ENCODE data around the gene TJP1.
"Not testable (repeated sequence)": the region's sequence is repeated elsewhere in the genome, so short reads cannot be mapped to it uniquely, and the experiment has no call there.

Gene TJP1

DNA sequence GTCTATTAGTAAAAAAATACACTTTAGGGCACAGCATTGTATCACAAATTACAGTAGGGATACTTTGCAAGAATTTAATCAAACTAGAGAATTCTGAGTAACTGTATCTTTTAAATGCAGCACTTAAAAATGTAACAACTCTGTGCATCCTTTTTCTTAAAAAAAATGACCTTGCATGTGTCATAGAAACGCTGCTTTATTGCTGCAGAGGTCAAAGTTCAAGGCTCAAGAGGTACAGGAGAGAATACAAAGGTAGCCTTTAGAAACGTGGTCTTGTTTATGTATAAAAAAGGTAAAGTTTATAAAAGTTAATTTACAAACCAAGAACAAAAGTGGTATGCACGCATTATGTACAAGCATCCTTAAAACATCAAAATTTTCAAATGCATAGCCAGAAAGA, 122.0 kb downstream of the TJP1 start:
- no peak for DNase-seq (ENCODE audit: low spot score)

DNA sequence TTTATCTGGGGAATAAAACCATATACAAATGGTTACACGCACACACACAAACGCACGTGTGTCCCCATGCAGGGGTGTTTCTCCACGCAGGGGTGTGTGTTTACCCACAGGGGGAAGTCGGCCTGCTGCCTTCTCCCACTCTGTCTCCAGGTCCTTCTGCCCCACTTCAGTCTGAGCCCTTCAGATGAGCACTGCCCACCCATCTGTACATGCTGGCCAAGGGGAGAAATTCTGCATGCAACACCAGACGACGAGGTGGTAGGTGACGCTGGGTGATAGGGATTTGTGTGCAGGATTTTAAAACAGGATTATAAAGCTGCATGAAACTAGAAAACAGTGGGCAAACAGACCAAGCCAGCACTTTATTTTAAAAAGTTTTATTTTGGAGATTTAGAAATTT, 122.5 kb downstream of the TJP1 start:
- no peak for DNase-seq (ENCODE audit: low spot score)

DNA sequence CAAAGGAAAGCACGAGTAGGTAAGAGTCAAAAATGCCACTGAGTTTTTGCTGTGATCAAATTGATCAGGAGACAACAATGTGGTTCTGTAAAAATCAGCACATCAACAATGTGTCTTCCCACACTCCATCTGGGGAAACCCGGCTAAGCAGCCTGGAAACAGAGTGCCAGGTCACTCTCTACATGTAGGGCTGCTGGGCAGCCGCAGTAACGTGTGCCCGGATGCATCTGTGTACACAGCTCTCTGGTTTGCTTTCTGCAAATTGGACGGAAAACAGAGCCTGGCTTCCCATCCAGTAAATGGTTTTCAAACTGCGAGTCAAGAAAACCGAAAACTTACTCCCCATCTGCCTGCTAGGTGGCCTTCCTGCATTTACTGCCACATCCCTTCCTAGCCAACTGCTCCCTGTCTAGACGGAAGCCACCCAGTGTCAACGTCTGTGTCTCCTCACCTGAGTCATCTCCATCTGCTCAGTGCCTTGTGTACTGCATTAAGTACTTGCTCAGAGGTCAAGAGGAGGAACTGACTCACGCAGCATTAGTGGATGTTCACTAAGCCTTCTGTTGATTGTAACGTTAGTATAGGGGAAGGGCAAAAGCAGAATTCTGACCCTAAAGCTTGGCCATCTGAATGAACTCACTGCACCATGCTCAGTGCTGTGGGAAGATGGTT, 124.1 kb downstream of the TJP1 start:
- no peak for DNase-seq (ENCODE audit: low spot score)

DNA sequence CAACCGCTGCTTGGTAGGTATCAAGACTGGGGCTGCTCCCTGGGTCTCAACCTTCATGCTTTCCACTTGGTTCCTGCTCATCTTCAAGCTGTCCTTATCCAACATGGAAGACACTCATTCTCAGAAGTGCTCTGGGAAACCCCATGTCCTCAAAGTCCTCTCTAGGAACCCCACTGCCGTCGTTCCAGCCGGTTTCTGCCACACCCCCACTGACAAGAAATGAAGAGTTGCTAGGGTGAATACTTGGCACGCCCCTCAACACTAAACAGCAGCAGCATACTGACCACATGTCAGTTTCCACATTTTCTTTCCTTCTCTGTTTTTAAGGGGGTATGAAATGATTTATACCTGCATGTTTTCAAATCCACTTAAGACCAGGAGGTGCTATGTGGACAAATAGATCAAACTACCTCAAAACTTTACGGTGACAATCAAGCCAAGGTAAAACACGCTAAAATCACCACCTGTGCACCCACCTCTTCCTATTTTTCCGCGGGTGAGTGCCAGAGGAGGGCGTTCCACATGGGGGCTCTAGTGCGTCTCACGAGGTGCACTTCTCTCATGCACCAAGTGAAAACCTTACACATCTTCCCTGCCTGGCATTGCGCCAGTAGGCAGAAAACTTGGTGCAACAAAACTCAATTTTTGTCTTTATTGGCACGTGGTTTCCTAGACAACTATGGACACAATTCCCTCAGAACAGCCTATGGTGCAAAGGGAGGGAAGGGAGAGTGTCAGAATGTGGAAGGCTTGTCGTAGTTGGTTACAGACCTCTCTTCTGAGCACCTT, 125.1 kb downstream of the TJP1 start:
- DNase-seq (ENCODE audit: low spot score) = no peak

DNA sequence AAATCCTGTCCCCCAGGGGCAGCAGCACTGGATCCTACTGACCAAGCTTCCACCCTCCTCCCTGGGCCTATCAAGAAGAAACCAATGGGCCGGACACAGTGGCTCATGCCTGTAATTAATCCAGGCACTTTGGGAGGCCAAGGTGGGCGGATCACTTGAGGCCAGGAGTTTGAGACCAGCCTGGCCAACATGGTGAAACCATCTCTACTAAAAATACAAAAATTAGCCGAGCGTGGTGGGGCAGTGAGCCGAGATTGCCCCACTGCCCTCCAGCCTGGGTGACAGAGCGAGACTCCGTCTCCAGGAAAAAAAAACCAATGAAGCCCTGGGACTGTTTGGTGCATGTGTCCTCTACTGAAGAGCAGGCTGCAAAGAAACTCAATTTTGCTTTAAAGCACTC, 125.8 kb downstream of the TJP1 start:
- DNase-seq (ENCODE audit: low spot score) = not testable (repeated sequence)

DNA sequence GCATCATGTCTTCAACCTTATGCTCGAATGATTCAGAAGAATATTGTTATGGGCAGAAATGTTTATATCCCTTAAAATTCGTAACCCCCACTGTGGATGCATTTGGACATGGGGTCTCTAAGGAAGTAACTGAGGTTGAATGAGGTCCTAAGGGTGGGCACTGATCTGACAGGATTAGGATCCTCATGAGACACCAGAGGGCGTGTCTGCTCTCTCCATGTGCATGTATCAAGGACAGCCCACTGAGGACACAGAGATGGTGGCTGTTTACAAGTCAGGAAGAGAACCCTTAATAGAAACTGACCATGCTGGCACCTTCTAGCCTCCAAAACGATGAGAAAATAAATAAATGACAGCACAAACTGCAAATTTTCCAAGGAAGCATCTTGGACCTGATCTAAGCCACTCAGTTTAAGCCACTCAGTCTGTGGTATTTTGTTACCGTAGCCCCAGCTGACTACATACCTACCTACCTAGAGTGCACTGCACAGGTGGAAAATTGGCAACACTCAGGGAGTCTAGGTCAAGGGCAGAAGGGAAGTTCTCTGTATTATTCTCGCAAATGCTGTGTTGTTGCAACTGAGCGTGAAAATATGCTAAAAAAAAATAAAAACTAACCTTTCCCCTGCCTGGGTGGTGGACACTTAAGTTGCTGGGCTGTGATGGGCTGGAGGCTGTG, 126.6 kb downstream of the TJP1 start:
- DNase-seq (ENCODE audit: low spot score) = no peak

DNA sequence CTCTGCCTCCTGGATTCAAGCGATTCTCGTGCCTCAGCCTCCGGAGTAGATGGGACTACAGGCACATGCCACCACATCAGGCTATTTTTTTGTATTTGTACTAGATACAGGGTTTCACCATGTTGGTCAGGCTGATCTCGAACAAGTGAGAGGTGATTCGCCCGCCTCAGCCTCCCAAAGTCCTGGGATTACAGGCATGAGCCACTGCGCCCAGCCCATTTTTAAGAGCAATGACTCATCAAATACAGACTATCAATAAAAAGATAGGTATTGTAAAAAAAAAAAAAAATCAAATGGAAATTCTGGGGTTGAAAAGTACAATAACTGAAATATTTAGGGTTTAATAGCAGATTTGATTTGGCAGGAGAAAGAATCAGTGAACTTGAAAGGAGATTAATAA, 129.0 kb downstream of the TJP1 start:
- no peak for DNase-seq (ENCODE audit: low spot score)

DNA sequence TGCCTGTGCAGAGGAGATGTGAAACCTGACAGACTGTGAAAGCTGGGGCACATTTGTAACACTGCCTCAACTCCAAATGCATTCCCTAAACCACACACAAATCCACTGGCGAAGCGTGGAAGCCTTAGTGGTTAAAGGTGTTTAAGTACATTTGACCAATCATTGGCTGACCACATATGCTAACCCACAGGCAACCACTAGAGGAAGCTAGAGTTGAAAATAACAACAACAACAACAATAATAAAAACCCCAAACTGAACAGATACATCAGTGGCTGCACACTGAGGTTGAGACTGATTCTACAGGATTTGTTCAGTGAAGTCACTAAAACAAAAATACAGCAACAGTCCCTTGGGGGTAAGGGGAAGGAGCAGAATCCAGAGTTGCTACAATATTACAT, 129.7 kb downstream of the TJP1 start:
- DNase-seq (ENCODE audit: low spot score) = no peak

DNA sequence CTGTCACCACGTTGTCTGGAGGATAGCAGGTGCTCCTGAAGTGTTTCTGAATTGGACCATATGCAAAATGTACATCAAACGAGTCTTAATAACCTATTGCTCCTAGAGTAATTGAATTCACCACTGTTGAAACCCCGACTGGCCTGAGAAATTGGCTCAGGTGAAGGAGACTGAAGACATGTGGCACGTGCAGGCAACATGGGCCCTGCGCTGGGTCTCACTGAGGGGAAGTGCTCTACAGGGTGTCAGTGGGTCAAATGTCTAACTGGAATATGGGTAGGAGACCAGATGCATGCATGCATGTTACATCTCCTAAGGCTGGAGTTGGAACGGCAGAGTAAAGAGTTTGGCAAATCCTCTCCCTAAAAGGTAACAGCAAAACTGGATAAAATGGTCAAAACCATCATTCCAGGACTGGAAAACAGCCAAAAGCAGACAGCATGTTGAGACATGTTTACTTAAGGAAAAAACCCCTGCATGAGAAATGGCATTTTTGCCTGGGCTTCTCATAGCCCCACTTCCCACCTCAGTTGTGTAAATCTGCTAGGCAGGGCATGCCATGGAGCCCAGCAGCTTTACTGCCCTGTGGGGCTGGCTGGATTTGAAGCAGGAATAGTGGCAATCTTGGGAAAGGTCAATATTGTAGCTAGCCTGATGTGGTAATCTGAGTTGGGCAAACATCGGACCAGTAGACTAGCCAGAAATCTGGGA, 131.3 kb downstream of the TJP1 start:
- no peak for DNase-seq (ENCODE audit: low spot score)

DNA sequence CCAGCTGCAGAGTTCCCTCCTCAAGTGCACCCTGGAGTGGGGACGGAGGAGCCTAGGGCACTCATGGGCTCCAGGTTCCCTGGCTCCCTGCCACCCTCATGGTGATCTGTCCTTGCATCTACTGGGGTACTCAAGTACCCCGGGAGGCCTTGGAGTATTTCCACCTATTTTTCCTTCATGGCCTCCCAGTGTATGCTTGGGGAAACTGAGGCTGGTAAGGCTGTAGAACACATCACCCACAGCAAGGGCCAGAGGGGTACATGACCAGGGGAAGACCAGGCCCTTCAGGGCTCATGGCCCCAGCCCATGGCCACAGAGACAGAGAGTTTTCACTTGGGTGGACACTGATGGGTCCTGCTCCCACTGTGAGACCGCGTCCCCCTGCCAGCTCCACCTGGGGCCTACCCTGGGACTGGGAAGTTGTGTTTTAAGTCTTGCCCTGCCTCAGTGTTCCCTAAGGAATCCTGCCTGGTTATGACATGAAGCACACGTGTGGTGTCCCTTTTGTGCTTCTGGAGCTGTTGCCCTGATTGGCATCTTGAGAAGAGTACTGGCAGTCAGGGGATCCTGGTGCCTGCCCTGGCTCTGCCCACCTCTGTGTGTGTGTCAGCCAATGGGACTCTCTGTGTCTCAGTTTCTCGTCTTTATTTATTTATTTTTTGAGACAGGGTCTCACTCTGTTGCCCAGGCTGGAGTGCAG, 132.8 kb downstream of the TJP1 start:
- DNase-seq (ENCODE audit: low spot score) = no peak

DNA sequence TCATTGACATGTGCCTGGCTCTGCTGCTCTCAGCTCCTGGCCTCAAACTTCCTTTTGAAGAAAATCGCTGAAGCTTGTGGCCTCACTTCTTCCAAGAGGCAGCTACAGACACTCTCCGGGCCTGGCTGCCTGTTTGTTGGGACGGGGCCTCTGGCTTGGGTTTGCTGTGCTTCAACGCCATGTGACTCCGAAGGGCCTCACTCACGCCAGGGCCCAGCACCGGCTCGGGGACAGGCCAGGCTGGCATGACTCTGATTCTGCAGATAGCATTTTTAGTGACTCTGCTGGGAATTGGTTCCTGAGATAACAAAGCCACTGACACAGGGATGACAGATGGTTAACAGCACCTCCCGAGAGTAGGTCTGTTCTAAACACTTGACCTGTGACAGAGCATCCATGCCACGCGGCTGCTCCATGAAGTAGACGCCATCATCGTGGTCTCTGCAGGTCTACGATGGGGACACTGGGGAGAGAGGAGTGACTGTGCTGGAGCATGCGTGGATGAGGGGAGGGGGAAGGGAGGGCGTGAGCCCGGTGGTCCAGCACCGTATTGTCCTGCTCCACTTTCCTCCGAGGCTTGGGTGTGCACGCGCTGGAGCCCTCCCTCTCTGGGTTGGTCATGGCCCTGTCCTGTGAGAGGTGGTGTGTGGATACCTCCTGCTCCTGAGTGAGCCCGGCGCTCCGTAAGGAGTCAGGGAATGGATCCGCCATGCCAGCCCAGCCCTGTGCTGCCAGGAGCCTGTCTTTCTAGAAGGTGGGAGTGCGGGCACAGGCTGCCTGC, 133.6 kb downstream of the TJP1 start:
- no peak for DNase-seq (ENCODE audit: low spot score)

DNA sequence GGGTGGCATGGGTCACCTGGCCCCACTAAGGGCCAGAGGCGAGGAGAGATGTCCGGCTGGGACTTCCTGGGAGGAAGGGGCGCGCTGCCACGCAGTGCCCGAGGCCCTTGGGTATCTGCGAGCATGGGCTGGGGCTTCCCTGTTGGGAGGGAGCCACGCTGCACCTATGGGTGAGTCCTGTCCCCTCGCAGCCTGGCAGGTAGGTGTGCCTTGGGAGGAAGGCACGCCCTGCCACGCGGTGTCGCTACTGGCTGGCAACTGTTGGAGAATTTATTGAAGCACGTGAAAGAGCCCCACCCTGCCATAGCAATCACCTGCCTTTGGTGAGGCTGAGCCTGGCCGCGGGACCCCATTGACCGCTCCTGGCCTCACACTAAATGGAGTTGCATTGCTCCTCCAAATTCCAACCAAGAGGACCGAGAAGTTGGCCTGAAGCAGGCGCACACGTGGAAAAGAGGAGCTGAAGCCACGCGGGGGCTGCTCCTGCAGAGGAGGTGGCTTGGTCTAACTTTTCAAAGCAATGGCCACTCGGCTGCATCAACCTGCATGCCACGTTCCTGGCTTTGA, 134.2 kb downstream of the TJP1 start:
- DNase-seq (ENCODE audit: low spot score) = no peak

DNA sequence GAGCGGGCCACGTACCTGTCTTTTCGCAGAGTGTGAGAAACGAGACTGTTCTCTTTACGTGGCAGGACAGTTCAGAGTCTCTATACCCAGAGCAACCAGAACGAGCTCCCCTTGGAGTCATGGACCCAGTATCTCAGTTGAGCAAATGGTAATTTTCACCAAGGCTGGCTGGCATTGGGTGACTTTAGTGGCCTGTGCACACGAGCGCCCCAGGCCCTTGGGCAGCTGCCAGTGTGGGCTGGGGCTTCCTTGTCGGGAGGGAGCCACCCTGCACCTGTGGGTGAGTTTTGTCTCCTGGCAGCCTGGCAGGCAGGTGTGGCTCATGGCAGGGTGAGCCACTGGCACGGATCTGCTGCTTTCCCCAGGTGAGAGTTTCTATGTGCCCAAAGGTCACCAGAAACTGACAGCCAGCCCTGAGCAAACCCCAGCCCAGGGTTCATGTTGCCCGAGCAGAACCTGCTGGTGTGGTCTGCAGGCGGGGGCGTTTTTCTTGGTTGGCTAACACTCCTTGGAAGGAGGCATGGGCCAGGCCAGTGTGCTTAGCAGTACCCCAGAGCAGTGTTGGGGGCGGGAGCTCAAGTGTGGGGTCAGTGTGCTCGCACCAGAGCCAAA, 135.0 kb downstream of the TJP1 start:
- DNase-seq (ENCODE audit: low spot score) = no peak

DNA sequence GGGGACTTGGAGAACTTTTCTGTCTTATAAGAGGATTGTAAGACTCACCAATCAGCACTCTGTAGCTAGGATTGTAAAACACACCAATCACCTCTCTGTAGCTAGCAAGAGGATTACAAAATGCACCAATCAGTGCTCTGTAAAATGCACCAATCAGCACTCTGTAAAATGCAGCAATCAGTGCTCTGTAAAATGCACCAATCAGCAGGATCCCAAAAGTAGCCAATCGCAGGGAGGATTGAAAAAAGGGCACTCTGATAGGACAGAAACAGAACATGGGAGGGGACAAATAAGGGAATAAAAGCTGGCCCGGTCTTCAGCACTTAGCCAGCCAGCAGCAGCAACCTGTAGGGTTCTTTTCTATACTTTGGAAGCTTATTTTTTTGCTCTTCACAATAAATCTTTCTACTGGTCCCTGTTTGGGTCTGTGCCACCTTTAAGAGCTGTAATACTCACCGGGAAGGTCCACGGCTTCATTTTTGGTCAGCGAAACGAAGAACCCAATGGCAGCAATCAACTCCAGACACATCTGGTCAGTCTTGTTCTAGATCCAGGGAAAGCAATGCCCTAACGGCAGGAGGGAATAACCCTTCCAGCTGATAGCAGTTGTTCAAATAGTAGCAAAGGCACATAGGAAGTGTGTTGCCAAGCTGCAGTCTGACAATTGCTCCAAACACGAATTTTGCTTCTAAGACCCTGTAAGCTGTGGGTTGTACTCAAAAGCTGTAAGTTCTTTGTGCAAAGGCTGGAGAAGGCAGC, 135.6 kb downstream of the TJP1 start:
- DNase-seq (ENCODE audit: low spot score) = no peak

DNA sequence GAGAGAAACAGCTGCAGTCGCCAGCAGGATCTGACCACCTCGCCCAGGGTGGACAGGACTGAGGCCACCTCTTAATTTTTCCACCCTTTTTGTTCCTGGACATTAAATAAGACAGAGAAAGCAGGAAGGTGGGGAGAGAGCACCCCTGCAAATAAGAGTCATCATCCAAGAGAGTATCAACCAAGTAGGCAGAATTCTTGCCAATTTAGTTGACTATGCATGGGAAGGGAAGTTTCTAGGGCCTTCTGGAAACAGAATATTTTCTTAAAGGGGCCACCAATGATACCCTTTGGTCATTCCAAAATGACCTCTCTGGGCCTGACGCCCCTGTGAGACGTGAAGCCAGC, 136.2 kb downstream of the TJP1 start:
- DNase-seq (ENCODE audit: low spot score) = no peak

DNA sequence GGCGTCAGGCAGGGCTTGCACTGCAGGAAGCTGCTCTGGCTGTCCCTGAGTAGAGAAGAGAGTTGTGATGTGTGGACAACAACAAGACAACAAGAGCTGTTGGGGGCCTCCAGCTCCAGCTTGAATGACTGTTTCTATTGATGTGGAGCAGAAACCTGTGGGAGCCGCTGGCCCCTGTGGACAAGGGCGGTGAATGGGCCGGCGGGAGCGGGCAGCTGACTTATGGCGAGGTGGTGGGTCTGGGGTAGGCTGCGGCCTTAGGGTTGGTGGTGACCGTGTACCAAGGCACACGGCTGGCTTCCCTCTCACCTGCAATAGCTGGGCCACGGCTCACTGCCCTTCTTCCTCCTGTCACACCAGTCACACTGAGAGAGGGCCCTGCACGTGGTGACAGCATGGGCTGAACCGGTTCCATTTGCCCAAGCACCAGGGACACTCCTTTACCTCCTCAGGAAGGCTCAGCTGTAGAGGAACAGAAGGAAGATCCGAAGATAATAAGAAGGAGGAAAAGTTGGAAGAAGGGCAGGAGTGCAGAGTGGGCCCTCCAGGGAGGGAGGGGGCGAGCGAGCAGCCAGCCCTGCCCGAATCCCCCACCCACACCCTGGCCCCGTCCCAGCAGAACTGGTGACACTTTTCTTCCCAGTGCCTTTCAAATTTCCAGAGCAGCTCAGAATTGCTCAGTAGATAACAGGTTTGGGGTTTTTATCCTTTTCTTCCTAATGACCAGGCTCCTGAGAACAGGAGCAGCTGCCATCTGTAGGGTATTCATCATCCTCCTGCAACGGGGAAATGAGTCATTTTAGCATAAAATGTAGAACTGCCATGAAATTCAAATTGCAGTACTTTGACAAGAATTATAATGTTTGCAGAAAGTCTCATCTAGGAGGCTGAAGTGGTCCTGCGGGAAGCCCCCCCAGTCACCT, 136.9 kb downstream of the TJP1 start:
- peak; percentile 56 for DNase-seq (ENCODE audit: low spot score)

DNA sequence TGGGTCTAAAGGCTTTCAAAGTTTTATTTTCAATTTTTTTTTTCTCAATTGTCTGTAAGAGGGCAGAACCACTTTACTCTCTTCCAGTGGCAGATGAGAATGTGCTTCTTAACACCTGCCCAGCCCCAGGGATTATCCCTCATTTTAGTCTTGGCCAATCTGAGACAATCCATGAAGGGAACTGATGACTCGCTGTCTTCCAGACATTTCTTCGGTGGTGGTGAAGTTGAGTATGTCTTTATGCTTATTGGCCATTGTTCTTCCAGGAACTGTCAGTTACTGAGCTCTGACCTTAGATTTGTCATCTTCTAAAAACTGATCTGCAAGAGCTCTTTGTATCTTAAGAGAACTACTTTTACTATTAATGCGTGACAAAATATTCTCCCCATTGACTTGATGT, 139.5 kb downstream of the TJP1 start:
- DNase-seq (ENCODE audit: low spot score) = no peak

DNA sequence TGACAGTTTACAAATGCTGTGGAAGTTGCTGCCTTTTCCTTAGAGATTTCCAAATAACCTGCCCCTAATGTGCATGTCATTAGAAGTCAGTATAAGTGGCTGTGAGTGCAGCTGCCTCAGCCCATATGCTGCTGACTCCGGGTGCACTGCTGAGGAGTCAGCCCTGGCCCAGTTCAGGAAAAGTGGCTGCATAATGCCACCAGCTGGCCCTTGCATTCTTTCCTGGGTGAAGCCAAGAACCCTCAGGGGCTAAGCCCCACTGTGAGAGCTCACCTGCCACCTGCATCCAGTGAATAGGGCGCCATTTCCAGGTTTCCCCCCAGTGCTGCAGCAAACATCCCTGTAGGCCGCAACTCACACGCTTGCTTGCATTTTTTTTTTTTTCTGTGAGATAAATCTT, 139.9 kb downstream of the TJP1 start:
- DNase-seq (ENCODE audit: low spot score) = no peak

DNA sequence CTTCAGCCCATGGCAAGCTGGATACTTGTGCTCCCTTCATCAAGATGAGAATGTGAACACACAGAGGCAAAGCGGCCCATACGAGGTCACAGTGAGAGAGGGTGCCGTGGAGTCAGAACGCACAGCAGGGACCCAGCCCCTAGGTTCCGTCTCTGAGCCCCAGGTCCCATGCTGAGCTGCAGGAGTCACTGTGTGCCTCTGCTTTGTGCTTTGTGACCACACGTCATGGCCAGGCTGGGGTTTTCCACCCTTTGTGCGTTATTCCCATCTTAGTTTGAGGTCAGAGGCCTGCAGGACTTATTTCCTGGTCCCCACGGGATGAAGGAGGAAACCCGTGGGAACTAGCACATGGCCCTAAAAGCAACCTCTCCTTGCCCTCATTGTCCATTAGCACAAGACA, 140.3 kb downstream of the TJP1 start:
- no peak for DNase-seq (ENCODE audit: low spot score)

Measured in GM03348 (cell line).